ENCODE measurements around the gene MYO3B.

The MYO3B gene

GRCh38 chr2:170252414-170252813 lies 74.5 kb downstream of the MYO3B start:
- TF ChIP-seq TAF1 (IDR thresholded peaks at IDR 0.05; ENCODE audit: borderline replicate concordance, insufficient read depth, low read length) (no peak), SIN3A (IDR thresholded peaks at IDR 0.05; ENCODE audit: borderline replicate concordance, insufficient read depth, low read length) (no peak), REST (IDR thresholded peaks at IDR 0.05; ENCODE audit: insufficient read depth in 1 of 2, low read depth in 2 of 2, low read length in 2 of 2) (no peak), POLR2AphosphoS5 (IDR thresholded peaks at IDR 0.05; ENCODE audit: low read depth, low read length) (no peak), FOXP2 (optimal IDR thresholded peaks at IDR 0.05; ENCODE audit: borderline replicate concordance, extremely low read depth, extremely low read length, insufficient read depth) (no peak)

GRCh38 chr2:170253721-170254230 lies 75.8 kb downstream of the MYO3B start:
- TF ChIP-seq POLR2AphosphoS5 (IDR thresholded peaks at IDR 0.05; ENCODE audit: low read depth, low read length) (no peak), FOXP2 (optimal IDR thresholded peaks at IDR 0.05; ENCODE audit: borderline replicate concordance, extremely low read depth, extremely low read length, insufficient read depth) (no peak), TAF1 (IDR thresholded peaks at IDR 0.05; ENCODE audit: borderline replicate concordance, insufficient read depth, low read length) (no peak), SIN3A (IDR thresholded peaks at IDR 0.05; ENCODE audit: borderline replicate concordance, insufficient read depth, low read length) (no peak), REST (IDR thresholded peaks at IDR 0.05; ENCODE audit: insufficient read depth in 1 of 2, low read depth in 2 of 2, low read length in 2 of 2) (no peak)

- TF ChIP-seq SIN3A (IDR thresholded peaks at IDR 0.05; ENCODE audit: borderline replicate concordance, insufficient read depth, low read length): no peak
- TF ChIP-seq POLR2AphosphoS5 (IDR thresholded peaks at IDR 0.05; ENCODE audit: low read depth, low read length): no peak
- no peak for TF ChIP-seq REST (IDR thresholded peaks at IDR 0.05; ENCODE audit: insufficient read depth in 1 of 2, low read depth in 2 of 2, low read length in 2 of 2)
- no peak for TF ChIP-seq TAF1 (IDR thresholded peaks at IDR 0.05; ENCODE audit: borderline replicate concordance, insufficient read depth, low read length)
- no peak for TF ChIP-seq FOXP2 (optimal IDR thresholded peaks at IDR 0.05; ENCODE audit: borderline replicate concordance, extremely low read depth, extremely low read length, insufficient read depth)
Observed at GRCh38 chr2:170254293-170254732, 76.4 kb downstream of the MYO3B start.

GRCh38 chr2:170255137-170255536 lies 77.2 kb downstream of the MYO3B start:
- no peak for TF ChIP-seq POLR2AphosphoS5 (IDR thresholded peaks at IDR 0.05; ENCODE audit: low read depth, low read length)
- TF ChIP-seq TAF1 (IDR thresholded peaks at IDR 0.05; ENCODE audit: borderline replicate concordance, insufficient read depth, low read length): no peak
- TF ChIP-seq REST (IDR thresholded peaks at IDR 0.05; ENCODE audit: insufficient read depth in 1 of 2, low read depth in 2 of 2, low read length in 2 of 2): no peak
- TF ChIP-seq SIN3A (IDR thresholded peaks at IDR 0.05; ENCODE audit: borderline replicate concordance, insufficient read depth, low read length): no peak

- TF ChIP-seq FOXP2 (optimal IDR thresholded peaks at IDR 0.05; ENCODE audit: borderline replicate concordance, extremely low read depth, extremely low read length, insufficient read depth) (no peak), POLR2AphosphoS5 (IDR thresholded peaks at IDR 0.05; ENCODE audit: low read depth, low read length) (no peak), SIN3A (IDR thresholded peaks at IDR 0.05; ENCODE audit: borderline replicate concordance, insufficient read depth, low read length) (no peak), REST (IDR thresholded peaks at IDR 0.05; ENCODE audit: insufficient read depth in 1 of 2, low read depth in 2 of 2, low read length in 2 of 2) (no peak), TAF1 (IDR thresholded peaks at IDR 0.05; ENCODE audit: borderline replicate concordance, insufficient read depth, low read length) (no peak)
Observed at GRCh38 chr2:170255971-170256370, 78.0 kb downstream of the MYO3B start.
